ENCODE results near the gene NDUFS6. TPM values are rescaled to one million over a fixed set of nuclear protein-coding genes. Genes with fewer than 3 reads are reported as not detected.

Gene NDUFS6
- total RNA-seq, 4 donors from 2014 or later: 28.2 to 62.0 (median 40.3) TPM

- Histone ChIP-seq H3K4me3 (no peak overlapping the region), H3K9me3 (peaks cover 0 to 8% (median 0%) of the 10 kb centered on the region in 4 donors), H3K27ac (no peak overlapping the region), H3K27me3 (no peaks in the 10 kb centered on the region), H3K4me1 (no peaks in the 10 kb centered on the region), H3K36me3 (no peaks in the 10 kb centered on the region)
- WGBS, 2 donors: 82 to 89% methylated on average over 18 to 30 of the region's 31 CpGs
- no peak for TF ChIP-seq EP300 (IDR thresholded peaks at IDR 0.05)
- no peak for TF ChIP-seq CTCF (IDR thresholded peaks at IDR 0.05)
- no peak for TF ChIP-seq POLR2A (IDR thresholded peaks at IDR 0.05)
- DNase-seq (ENCODE audit: low spot score in 2 of 2): no peak
Measured at GRCh38 chr5:1777281-1778137, 23.7 kb upstream of the NDUFS6 start.

- Histone ChIP-seq H3K4me3 (no peak overlapping the region), H3K36me3 (no peaks in the 10 kb centered on the region), H3K4me1 (no peaks in the 10 kb centered on the region), H3K27me3 (no peaks in the 10 kb centered on the region), H3K27ac (no peak overlapping the region), H3K9me3 (peaks cover 0 to 7% (median 0%) of the 10 kb centered on the region in 4 donors)
- DNase-seq (ENCODE audit: low spot score in 2 of 2): no peak
- TF ChIP-seq POLR2A (IDR thresholded peaks at IDR 0.05) (no peak), CTCF (IDR thresholded peaks at IDR 0.05) (no peak), EP300 (IDR thresholded peaks at IDR 0.05) (no peak)
- WGBS, 2 donors: 53 to 56% methylated on average over 12 to 19 of the region's 19 CpGs
Measured at GRCh38 chr5:1778138-1779020, 22.8 kb upstream of the NDUFS6 start.

DNA sequence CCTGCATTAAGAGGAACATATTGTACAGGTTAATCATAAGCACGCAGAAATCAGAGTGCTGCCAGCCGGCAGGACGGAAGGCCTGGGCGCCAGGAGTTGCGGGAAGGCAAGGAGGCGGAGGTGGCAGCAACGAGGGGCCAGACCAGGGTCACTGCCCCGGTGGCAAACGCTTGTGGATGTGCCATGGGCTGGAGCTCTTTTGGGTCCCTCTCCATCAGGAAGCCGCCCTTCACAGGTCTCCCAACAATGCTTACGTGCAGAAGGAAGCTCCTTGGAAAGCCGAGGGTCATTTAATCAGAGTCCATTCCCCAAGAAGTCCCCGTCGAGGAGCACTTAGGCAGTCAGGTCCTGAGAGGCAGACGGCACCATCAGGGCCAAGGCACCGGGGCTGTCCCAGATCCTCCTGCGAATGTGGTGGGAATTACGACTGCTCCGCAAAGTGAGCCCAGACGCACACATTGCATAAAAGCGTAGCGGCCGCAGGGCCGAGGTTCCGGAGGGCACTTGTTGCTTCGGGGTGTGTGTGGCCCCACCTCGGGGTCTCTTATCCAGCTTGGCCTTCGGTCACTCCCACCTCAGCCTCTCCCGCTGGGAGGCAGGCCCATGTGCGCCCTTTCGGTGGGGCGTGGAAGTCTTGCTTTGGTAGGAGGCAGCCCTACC is 22.1 kb upstream of the NDUFS6 start:
- Histone ChIP-seq H3K4me1 (no peaks in the 10 kb centered on the region), H3K36me3 (no peaks in the 10 kb centered on the region), H3K4me3 (no peak overlapping the region), H3K27ac (no peak overlapping the region), H3K9me3 (no peaks in the 10 kb centered on the region), H3K27me3 (no peaks in the 10 kb centered on the region)
- no peak for TF ChIP-seq CTCF (IDR thresholded peaks at IDR 0.05)
- no peak for TF ChIP-seq POLR2A (IDR thresholded peaks at IDR 0.05)
- TF ChIP-seq EP300 (IDR thresholded peaks at IDR 0.05): no peak
- 80 to 86% methylated on average over 32 of the region's 32 CpGs for WGBS, 2 donors
- no peak for DNase-seq (ENCODE audit: low spot score in 2 of 2)

DNA sequence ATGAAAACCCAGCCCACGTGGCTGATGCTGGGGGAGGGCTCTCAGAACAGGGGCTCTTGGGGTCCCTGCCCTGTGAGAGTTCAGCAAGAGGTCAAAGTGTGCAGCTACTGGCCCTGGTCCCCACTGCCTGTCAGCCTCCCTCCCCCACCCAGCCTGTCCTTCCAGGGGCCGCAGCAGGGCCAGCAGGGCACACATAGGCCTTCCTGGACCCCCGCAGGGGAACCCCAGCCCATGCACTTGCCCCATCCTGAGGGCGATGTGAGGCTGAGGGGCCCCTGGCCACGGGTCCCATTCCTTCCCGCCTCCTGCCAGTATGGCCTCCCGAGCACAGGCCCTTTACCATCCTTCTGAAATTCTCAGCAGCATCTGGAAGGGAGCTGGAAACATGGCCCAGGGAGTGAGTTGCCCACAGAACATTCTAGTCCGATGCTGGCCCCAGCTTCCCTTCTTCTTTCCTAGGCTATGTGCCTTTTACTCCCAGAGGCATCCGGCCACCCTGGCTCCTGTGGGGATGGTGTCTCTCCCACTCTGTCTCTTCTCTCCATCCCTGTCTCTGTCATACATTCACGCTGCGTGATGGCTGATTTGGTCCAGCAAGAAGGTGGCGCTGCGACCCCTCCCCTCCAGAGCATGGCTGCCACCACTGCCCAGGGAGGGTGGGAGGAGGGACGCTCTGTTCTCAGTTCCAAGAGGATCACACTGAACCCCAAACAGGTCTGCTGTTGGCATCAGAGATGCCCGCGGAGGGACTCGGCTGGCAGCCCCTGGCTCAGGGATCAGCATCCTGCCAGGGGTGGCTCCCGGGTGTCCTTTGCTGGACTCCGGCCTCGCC is 21.2 kb upstream of the NDUFS6 start:
- H3K9me3 ChIP-seq: no peaks in the 10 kb centered on the region
- no peaks in the 10 kb centered on the region for H3K36me3 ChIP-seq
- DNase-seq (ENCODE audit: low spot score in 2 of 2): no peak
- H3K27ac ChIP-seq: no peak overlapping the region
- TF ChIP-seq CTCF (IDR thresholded peaks at IDR 0.05): no peak
- no peak for TF ChIP-seq EP300 (IDR thresholded peaks at IDR 0.05)
- TF ChIP-seq POLR2A (IDR thresholded peaks at IDR 0.05): no peak
- WGBS, 2 donors: 78 to 85% methylated on average over 19 to 20 of the region's 20 CpGs
- H3K4me3 ChIP-seq: no peak overlapping the region
- H3K4me1 ChIP-seq: no peaks in the 10 kb centered on the region
- H3K27me3 ChIP-seq: no peaks in the 10 kb centered on the region
